Ramos (cell line): ENCODE results near the gene CPEB1.

Experiments used
- in situ Hi-C: fragments of 300-500 bp; cut with MboI; formaldehyde crosslinking; loops from one replicate; pipeline ENCODE4 v1.14.3; 2022; ENCODE audit warnings: low sequenced_read_pairs; ENCODE audit not compliant: unreplicated experiment

CPEB1 gene

DNA sequence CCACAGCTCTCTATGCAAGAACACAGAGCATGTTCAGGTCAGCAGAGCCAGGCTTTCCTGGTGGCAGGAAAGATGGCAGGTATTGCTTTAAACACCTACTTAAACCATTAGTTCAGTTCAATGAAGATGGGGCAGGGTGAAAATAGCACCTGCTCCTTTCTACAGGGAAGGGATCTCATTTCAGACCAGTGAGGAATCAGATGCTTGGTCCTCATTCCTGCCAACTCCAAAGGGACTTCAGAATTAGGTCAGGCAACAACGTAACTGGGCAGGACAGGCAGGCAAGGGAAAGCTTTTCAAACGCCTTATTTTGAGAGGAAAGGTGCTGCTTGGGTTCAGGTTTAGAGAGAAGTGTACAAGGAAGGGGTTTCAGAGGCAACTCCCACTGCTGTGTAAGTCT lies 94.3 kb downstream of the CPEB1 start:
- in situ Hi-C loops, result no loop called here

DNA sequence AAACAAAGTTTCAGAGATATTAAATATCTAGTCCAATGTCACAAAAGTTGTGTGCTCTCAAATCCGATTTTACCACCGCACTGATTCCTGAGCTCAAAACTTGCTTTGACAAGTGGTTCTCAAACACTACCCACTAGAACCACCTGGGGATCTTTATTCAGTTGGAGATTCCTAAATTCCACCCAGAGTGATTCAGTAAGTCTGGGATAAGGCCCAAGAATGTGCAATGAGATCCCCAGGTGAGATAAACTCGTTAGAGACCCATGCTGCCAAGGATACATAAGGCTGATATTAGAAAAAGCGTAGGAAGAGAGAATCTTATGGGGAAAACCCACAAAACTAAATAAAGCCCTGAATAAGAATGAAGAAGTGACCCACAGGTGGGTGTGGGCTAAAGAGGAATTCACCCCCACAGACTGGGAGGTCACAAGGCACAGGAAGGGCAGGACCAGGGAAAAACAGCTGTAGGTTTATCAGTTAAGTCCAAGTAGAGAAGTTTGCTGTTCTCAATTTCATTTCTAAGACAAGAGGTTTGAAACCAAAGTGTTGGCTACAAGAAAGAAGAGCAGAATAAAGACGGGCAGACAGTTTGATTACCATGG lies 95.4 kb downstream of the CPEB1 start:
- in situ Hi-C loops, result no loop called here

DNA sequence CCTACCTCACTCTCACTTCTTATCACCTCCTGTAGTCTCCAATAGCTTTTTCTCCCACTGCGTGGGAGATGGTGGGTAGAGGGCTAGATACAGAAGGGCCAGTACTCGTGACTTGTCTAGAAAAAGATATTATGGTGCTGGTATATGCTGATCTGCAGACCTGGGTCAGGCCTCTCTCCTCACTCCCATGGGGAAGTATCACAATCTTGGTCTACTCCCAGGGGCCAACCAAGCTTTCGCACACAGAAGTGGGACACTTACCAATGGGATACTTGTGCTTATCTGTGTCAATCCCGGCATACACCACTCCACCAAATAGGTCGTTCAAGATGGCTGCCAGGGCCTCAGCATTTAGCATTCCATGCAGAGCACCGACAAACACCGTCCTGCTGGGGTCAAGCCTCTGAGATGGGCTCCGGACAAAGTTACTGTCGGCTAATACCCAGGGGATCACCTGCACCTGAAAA lies 97.9 kb downstream of the CPEB1 start:
- in situ Hi-C loops, result loop anchor here (25.0 kb wide), 2 partner anchors 288 to 1237 kb away; partner anchors contain the start of gene STARD5

DNA sequence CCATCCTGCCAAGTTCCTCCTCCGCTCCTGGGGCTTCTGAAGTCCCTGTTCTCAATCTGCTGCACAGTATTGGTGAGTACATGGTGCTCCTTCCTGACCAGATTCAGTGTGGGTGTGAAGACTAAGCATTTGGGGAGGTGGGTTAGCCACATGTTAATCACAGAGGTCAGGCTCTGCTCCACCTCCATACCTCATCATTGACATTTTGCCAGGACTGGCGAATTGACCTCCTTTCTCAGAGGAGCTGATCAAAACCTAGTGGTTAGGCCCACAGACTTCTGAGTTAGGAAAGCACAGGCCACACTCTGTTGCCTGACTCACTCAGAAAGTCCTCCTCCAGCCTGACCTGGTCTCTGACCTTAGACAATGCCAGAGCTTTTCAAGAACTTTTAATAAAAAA lies 98.5 kb downstream of the CPEB1 start:
- in situ Hi-C loops, result loop anchor here (25.0 kb wide), 2 partner anchors 289 to 1236 kb away; partner anchors contain the start of gene STARD5

DNA sequence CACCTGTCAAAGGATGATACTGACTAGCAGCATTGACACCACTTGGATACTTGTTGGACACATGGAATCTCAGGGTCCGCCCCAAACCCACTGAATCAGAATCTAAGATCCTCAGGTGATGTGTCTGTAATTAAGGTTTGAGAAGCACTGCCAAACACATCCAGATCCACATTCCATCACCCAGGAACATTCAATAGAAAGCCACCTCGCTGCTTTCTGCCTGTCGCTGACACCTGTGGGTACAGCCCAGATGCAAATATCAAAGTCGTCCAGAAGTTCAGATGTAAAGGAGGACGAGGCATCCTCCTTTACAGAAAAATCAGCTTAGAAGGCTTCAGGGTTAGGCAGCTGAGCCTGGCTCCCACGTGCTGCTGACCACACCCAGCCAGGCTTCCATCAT lies 101.7 kb downstream of the CPEB1 start:
- in situ Hi-C loops, result loop anchor here (25.0 kb wide), 2 partner anchors 292 to 1233 kb away; partner anchors contain the start of gene STARD5

DNA sequence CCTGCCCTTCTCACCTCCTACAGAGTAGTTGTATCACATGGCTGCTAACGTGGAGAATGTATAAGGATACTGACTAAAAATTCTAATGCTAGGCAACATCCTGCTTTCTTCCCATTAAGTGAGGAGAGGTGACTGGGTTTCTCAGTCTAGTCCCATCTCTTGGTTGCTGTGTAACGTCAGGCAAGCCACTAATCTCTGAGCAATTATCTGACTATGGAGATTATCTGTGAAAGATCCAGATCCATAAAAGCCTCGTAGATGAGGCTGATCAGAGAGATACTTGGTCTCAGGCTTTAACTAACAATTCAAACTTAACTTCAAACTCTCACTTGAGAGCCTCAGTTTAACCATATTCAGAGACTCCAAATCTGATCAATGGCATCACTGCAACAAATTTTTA lies 102.2 kb downstream of the CPEB1 start:
- in situ Hi-C loops, result loop anchor here (25.0 kb wide), 2 partner anchors 292 to 1233 kb away; partner anchors contain the start of gene STARD5

DNA sequence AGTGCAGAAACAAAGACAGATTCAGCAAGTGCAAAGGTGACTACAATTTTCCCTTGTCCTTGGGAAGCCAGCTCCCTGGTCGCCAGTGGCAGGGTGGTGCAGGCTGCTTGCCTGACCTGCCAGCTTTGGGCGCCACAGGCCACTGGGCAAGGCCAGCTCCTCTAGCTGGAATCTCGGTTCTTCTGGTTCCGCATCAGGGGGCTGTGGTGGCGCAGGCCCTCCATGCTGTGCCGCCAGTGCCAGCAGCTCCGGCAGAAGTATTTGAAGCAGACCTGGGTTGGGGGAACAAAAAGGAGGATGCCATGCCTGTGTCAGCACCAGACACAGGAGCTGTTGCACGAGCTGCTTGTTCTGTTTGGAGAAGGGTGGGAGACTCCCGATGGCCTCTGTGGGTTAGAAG lies 102.7 kb downstream of the CPEB1 start:
- in situ Hi-C loops, result loop anchor here (25.0 kb wide), 2 partner anchors 293 to 1232 kb away; partner anchors contain the start of gene STARD5

DNA sequence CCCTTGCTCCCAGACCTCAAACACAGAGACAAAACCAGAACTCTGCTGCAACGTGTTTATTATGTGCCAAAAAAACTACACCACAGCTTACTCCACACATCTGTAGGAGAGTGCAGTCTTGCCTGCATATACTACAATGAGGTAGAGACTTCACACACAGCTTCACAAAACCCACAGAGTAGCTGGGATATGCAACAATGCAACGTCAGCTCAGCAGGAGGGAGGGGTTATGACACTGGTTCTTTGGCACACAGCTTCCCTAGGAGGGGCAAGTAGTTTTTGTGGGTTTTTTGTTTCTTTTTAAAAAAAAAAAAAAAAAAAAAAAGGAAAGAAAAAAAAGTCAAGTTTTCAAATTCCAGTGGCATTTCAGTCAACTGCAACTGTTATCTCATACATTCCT lies 104.0 kb downstream of the CPEB1 start:
- in situ Hi-C loops, result loop anchor here (25.0 kb wide), 2 partner anchors 294 to 1231 kb away; partner anchors contain the start of gene STARD5

DNA sequence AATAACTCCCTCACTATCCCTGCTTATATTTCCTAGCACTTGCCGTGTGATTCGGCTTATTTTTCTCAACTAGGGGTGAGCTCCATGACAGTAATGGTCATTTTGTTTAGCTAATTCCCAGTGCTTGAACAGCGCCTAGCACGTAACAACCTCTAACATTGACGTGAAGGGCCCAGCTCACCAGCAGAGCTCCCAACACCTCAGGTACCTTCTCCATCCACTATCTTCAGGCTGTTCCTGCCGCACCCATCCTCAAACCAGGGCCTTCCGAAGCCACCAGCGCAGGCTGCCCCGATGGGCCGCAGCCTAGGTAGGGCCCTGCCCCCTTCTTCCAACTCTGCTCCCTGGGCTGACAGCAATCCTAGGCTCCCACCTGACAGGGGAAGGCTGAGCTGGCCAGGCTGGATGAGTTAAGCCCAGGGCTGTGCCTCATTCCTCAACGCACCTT lies 106.2 kb downstream of the CPEB1 start:
- in situ Hi-C loops, result loop anchor here (25.0 kb wide), 2 partner anchors 296 to 1229 kb away; partner anchors contain the start of gene STARD5

DNA sequence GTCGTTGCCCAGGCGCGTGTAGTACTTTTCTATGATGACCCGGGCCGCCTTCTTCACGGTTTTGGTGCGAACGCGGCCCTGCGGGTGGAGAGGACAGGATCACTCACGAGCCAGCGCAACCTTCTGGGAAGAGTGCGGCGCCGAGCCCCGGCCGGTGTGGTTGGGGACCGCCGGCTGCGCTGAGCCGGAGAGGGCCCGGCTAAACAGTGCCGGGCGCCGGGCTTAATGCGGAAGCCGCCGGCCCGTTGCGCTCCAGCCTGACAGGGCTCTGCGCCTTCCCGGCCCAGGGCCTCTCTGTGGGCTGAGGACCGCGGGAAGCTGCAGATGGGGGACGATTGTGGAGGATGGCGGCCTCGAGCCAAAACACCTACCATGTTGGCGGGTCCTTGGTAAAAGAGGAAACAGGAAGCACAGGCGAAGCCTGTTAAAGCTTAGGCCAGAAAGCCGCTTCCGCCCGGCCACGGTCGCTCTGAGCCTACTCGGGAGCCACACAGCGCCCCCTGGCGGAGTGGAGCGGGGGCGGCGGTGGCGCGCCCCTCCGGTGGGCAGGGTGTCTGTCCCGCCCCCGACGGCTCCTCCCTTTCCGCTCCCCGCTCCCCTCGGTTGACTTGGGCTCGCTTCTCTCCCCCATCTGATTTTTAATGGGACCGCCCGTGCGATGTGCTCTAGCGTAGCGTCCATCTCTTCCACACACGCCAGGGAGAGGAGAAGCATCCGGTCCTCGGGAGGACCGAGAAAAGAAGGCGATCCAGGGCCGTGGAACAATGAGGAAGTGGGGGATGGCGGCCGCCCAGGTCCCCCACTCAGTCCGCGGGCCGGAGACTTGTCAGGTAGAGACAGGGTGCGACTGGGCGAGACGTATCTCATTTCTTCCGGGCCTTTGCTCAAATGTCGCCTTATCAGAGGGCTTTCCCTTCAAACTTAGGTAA lies 106.8 kb downstream of the CPEB1 start, which contains the start of gene RPS17:
TSS of gene RPS17 (minus strand) at position 403 of the 929 bp plus-strand sequence. CDS start at position 374, 29 bp downstream.
- in situ Hi-C loops, result loop anchor here (25.0 kb wide), 2 partner anchors 297 to 1228 kb away; partner anchors contain the start of gene STARD5

DNA sequence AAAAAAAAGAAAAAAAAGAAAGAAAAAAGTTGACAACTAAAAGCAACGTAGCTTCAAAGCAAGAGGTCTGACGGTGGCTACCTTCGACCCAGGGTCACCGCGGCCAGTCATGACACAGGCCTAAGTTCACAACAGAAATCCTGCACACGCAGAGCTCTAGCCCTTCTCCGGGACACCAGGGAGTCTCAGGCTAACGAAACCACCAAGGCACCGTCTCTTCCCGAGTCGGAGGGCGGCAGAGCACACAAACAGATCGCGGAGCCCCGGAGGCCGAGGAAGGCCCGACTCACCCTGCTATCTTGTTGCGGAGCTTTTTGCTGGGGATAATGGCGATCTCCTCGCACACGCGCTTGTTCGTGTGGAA lies 107.5 kb downstream of the CPEB1 start:
- in situ Hi-C loops, result loop anchor here (10.0 to 25.0 kb wide), 3 partner anchors 298 to 1227 kb away; partner anchors contain the start of gene STARD5

DNA sequence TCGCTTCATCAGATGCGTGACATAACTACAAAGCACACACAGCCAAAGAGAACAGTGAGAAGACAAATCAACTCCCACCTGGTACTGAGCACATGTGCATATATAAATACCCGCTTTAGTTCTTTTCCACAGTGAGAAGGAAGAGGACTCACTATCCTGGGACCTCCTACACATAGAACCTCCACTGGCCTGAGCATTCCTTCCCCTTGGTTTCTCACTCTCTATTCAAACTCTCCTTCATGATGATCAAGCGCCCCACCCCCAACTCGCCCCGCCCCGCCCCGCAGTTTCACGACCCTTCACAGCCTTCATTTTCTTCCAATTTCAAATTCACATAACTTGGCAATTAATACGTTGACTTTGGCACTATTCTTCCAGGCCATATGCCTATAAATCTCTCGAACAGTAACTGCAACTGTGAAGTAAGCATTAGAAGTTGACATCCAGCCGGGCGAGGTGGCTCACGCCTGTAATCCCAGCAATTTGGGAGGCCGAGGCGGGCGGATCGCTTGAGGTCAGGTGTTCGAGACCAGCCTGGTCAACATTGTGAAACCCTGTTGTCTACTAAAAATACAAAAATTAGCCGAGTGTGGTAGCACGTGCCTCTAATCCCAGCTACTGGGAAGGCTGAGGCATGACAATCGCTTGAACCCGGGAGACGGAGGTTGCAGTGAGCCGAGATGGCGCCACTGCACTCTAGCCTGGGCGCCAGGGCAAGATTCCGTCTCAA lies 108.0 kb downstream of the CPEB1 start:
- in situ Hi-C loops, result loop anchor here (10.0 to 25.0 kb wide), 3 partner anchors 298 to 1227 kb away; partner anchors contain the start of gene STARD5

DNA sequence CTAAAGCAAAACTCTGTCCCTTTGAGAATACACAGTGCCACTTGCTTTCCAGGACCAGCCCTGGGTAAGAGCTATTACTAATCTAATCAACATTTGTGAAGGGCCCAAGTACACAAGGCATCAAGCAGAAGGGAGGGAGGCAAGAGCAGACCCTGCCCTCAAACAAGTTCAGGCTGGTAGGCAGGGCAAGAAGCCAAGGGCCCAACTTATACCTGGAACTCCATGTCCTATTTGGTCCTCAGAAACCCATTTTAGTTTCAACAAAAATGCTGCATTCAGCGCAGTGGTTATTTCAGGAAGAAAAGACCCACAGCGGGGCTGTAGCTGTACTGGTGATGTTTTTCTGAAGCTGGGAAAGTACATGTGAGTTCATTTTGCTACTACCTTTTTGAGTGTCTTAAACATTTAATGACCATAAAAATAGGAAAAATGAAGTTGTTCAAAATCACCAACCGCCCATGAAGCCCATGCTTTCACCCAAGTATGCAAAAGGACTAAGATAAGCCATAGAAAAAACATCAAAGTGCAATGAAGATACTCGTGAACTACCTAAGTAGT lies 109.7 kb downstream of the CPEB1 start:
- in situ Hi-C loops, result loop anchor here (10.0 to 25.0 kb wide), 3 partner anchors 300 to 1225 kb away; partner anchors contain the start of gene STARD5

DNA sequence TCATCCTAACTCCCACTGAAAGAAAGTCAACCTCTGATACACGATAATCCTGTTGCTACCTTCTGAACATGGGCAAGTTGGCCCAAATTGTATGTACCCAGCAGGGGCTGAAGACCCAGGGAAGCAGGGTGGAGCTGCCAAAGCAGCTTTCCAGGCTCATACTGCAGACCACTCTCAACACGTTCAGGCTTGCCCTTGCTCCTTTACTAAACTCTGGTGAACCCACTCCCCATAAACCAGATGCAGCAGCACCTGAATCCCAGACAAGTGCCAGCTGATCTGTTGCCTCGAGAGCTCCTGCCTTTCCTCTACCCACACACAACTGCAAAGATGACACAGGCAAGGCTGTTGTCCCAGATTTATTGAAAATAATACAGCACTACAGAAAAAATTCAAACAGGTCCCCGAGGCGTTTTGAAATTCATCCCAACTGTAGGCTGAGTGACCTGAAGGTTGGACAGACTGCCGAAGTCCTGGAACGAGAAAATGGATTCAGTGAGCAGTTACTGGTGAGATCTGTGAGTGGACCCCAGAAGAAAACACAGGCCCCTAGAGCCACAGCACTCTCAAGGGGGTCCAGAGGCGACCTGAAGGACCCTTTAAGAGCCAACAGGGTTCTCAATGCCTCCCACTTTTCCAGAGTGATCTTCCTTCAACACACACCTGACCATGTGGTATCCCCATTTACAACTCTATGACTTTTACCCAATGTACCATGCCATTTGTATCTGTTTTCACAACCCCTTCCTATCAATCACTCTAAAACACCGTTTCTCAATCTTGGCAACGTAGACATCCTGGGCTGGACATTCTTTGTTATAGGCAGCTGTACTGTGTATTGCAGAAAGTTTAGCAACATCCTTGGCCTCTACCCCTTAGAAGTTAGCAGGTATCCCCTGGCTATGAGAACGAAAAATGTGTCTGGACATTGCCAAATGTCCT lies 110.5 kb downstream of the CPEB1 start:
- in situ Hi-C loops, result loop anchor here (10.0 to 25.0 kb wide), 3 partner anchors 301 to 1224 kb away; partner anchors contain the start of gene STARD5

DNA sequence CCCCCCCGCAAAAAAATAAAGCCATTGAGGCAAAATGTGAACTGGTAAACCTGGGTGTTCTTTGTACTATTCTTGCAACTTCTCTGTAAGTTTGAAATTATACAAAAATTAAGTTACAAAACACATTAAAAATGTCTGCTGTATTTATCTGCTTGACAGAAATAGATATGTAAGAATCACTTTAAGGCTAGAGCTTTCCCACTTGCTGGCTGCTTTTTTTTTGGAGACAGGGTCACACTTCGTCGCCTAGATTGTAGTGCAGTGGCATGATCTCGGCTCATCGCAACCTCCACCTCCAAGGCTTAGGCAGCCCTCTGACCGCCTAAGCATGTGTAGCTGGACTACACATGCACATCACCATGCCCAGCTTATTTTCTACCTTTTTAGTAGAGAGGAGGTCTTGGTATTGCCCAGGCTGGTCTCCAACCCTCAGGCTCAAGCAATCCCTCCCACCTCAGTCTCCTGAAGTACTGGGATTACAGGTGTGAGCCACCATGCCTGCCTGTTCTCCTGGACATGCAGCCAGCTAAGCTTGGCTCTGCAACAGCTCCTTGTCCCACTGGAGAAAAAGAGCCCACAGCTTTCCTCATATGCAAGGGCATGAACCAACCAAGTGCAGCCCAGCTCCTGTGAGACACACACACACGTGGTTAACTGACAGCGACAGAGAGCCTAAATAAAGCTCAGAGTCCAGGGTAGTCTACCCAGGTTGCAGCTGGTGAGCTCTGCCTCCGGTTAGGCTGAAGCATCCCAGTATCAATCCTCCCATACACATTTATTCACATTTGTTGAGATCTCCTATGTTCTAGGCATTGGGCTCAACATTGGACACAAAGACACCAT lies 111.4 kb downstream of the CPEB1 start:
- in situ Hi-C loops, result loop anchor here (10.0 to 25.0 kb wide), 3 partner anchors 302 to 1223 kb away; partner anchors contain the start of gene STARD5

DNA sequence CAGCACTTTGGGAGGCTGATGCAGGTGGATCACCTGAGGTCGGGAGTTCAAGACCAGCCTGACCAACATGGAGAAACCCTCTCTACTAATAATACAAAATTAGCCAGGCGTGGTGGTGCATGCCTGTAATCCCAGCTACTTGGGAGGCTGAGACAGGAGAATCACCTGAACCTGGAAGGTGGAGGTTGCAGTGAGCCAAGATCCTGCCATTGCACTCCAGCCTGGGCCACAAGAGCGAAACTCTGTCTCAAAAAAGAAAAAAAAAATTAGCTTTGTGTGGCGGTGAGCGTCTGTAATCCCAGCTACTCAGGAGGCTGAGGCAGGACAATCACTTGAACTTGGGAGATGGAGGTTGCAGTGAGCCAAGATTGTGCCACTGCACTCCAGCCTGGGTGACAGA lies 112.0 kb downstream of the CPEB1 start:
- in situ Hi-C loops, result loop anchor here (10.0 to 25.0 kb wide), 3 partner anchors 302 to 1223 kb away; partner anchors contain the start of gene STARD5

DNA sequence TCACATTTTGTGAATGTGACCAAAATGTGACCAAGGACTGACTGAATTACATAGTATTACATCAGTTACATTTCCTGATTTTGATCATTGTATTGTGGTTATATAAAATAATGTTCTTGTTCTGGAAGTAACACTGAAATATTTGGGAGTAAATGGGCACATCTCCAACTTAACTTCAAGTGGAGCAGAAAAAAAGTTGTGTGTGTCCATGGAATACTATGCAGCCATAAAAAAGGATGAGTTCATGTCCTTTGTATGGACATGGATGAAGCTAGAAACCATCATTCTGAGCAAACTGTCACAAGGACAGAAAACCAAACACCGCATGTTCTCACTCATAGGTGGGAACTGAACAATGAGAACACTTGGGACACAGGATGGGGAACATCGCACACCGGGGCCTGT lies 112.7 kb downstream of the CPEB1 start:
- in situ Hi-C loops, result loop anchor here (10.0 to 25.0 kb wide), 3 partner anchors 303 to 1222 kb away; partner anchors contain the start of gene STARD5
